ENCODE results near the gene TBC1D3B.
"Not testable (repeated sequence)": the region's sequence is repeated elsewhere in the genome, so short reads cannot be mapped to it uniquely, and the experiment has no call there.

Gene TBC1D3B

GRCh38 chr17:36212966-36213365 lies 36.5 kb upstream of the TBC1D3B start:
- H3K36me3 ChIP-seq: no peaks in the 10 kb centered on the region
- no peaks in the 10 kb centered on the region for H3K4me1 ChIP-seq
- H3K4me3 ChIP-seq: no peak overlapping the region
- H3K9me3 ChIP-seq: peaks cover 0 to 4% (median 0%) of the 10 kb centered on the region in 3 donors
- intact Hi-C loops (cut with DNase I; ENCODE audit: low total_unique reads): no loop called here
- no peak for DNase-seq
- TF ChIP-seq CTCF (IDR thresholded peaks at IDR 0.05): no peak
- peaks cover 0 to 6% of the 10 kb centered on the region in 2 donors for H3K27me3 ChIP-seq
- H3K27ac ChIP-seq: no peak overlapping the region

- no peak overlapping the region for H3K27ac ChIP-seq
- H3K27me3 ChIP-seq: peaks cover 0 to 6% of the 10 kb centered on the region in 2 donors
- DNase-seq: no peak
- no peak overlapping the region for H3K4me3 ChIP-seq
- no peaks in the 10 kb centered on the region for H3K4me1 ChIP-seq
- no peak for TF ChIP-seq CTCF (IDR thresholded peaks at IDR 0.05)
- intact Hi-C loops (cut with DNase I; ENCODE audit: low total_unique reads): no loop called here
- H3K9me3 ChIP-seq: peaks cover 0 to 4% (median 0%) of the 10 kb centered on the region in 3 donors
- no peaks in the 10 kb centered on the region for H3K36me3 ChIP-seq
These were observed 35.8 kb upstream of the TBC1D3B start for GRCh38 chr17:36212272-36212605.

- H3K4me3 ChIP-seq; intact Hi-C loops (cut with DNase I; ENCODE audit: low total_unique reads); H3K4me1 ChIP-seq; H3K27me3 ChIP-seq; H3K36me3 ChIP-seq; H3K9me3 ChIP-seq; H3K27ac ChIP-seq; DNase-seq: not testable (repeated sequence)
These were observed 35.2 kb upstream of the TBC1D3B start for GRCh38 chr17:36211484-36212271.

- H3K9me3 ChIP-seq; H3K36me3 ChIP-seq; intact Hi-C loops (cut with DNase I; ENCODE audit: low total_unique reads); H3K27ac ChIP-seq; H3K4me3 ChIP-seq; H3K27me3 ChIP-seq; DNase-seq; H3K4me1 ChIP-seq: not testable (repeated sequence)
These were observed 34.2 kb upstream of the TBC1D3B start, which contains the start of gene CCL4L2 for GRCh38 chr17:36210439-36211211. CCL4L2 (plus strand) TSS chr17:36211063.

GRCh38 chr17:36209575-36209974 lies 33.1 kb upstream of the TBC1D3B start:
- H3K27me3 ChIP-seq: peaks cover 0 to 6% of the 10 kb centered on the region in 2 donors
- H3K4me1 ChIP-seq: no peaks in the 10 kb centered on the region
- no peak overlapping the region for H3K27ac ChIP-seq
- no peak for DNase-seq
- H3K36me3 ChIP-seq: no peaks in the 10 kb centered on the region
- intact Hi-C loops (cut with DNase I; ENCODE audit: low total_unique reads): no loop called here
- peaks cover 0 to 4% (median 0%) of the 10 kb centered on the region in 3 donors for H3K9me3 ChIP-seq
- TF ChIP-seq CTCF (IDR thresholded peaks at IDR 0.05): no peak
- no peak overlapping the region for H3K4me3 ChIP-seq

GRCh38 chr17:36207383-36207782 lies 30.9 kb upstream of the TBC1D3B start:
- H3K27me3 ChIP-seq, H3K9me3 ChIP-seq: not testable (repeated sequence)

GRCh38 chr17:36206486-36206821 lies 30.0 kb upstream of the TBC1D3B start:
- H3K4me3 ChIP-seq; intact Hi-C loops (cut with DNase I; ENCODE audit: low total_unique reads); H3K27me3 ChIP-seq; H3K27ac ChIP-seq; H3K36me3 ChIP-seq; DNase-seq; H3K9me3 ChIP-seq; H3K4me1 ChIP-seq: not testable (repeated sequence)

More at GRCh38 chr17:36207383-36207782, 30.9 kb upstream of the TBC1D3B start:
- H3K4me3 ChIP-seq; H3K4me1 ChIP-seq; H3K36me3 ChIP-seq; H3K27ac ChIP-seq; intact Hi-C loops (cut with DNase I; ENCODE audit: low total_unique reads); DNase-seq: not testable (repeated sequence)
